NCI-H526 (cell line): ENCODE results near the gene LRP11.
A peak's percentile ranks its signal among the peaks of the same experiment; 100 is the strongest.
"Not testable (repeated sequence)": the region's sequence is repeated elsewhere in the genome, so short reads cannot be mapped to it uniquely, and the experiment has no call there.

Experiments used
- DNase-seq, 2 experiments: peaks; one replicate each; lab custom pipeline; 2025; lab: John Stamatoyannopoulos, UW

Gene LRP11, protein sequence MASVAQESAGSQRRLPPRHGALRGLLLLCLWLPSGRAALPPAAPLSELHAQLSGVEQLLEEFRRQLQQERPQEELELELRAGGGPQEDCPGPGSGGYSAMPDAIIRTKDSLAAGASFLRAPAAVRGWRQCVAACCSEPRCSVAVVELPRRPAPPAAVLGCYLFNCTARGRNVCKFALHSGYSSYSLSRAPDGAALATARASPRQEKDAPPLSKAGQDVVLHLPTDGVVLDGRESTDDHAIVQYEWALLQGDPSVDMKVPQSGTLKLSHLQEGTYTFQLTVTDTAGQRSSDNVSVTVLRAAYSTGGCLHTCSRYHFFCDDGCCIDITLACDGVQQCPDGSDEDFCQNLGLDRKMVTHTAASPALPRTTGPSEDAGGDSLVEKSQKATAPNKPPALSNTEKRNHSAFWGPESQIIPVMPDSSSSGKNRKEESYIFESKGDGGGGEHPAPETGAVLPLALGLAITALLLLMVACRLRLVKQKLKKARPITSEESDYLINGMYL

DNA sequence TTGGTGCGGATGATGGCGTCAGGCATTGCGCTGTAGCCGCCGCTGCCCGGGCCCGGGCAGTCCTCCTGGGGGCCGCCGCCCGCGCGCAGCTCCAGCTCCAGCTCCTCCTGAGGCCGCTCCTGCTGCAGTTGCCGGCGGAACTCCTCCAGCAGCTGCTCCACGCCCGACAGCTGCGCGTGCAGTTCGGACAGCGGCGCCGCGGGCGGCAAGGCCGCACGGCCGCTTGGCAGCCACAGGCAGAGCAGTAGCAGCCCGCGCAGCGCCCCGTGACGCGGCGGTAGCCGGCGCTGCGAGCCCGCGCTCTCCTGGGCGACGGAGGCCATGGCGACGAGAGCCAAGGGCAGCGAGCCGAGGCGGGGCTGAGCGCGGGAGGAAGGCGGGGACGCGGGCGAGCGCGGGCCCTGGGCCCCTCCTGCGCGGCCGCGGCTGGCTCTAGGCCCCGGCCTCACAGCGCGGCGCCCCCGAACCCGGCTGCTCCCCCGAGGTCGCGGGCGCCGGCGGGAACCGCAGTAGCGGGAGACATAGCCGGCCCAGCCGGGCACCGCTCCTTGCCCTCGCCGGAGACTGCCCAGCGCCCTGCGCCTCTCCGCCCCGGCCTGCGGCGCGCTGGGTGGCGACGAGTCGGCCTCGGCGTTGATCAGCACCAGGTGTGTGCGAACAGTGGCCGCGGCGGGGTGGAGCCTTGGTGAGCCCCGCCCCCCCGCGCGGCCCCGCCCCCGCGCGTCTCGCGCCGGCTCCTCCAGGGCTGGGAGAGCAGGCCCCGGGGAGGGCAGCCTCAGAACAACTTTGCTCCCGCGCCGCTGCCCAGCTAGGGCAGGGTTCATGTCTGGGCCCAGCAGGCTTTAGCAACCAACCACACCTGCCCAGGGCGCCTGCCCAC is at the start of gene LRP11:
TSS of gene LRP11 (minus strand) at position 662 of the 880 bp plus-strand sequence. CDS start at position 323, 339 bp downstream.
- DNase-seq: peak; percentile 51 to 91

DNA sequence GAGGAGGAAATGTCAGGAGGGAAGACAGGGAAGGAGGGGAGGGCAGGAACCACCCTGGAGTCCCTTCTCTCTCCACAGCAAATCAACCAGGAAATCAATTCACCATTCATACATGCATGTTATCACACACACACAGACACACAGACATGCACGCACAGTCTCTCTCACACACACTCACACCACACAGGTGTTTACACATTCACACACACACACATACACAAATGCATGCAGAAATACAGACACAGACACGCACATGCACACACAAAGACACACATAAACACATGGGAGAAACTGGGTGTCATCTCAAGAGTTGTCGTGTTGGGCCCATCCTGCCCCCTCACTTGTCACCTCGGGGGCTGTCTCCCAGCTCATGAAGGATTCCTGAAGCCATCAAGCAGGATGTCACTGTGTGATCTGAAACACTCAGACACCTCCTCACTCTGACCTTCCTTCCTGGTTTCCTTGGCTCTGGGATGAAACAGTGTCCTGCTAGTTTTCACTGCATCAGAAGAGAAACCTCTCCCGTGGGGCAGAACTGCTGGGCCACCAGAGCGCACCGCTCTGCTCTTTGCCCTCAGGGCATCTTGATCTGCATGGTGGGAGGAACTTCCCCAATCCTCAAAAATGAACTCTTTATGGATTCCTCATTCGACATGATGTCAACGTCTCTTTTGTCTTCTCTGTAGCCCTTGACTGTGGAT is 49.5 kb upstream of the LRP11 start:
- DNase-seq: no peak

DNA sequence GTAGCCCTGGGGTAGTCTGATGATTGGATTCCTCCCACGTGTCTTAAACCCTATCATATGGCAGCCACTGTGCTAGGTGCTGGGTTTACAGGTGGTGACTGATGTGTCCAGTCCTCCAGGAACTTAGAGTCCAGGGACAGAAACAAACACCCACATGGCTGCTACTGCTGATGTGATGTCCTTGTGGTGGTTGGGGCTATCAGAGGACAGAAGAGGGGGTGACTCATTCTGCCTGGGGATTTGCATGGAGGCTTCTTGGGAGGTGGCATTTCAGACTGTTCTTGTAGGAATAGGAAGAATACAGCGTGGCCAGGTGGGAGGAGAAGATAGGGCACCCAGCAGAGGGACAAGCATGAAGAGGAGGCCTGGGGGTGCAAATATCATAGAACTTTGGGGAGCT is 48.9 kb upstream of the LRP11 start:
- DNase-seq: no peak

DNA sequence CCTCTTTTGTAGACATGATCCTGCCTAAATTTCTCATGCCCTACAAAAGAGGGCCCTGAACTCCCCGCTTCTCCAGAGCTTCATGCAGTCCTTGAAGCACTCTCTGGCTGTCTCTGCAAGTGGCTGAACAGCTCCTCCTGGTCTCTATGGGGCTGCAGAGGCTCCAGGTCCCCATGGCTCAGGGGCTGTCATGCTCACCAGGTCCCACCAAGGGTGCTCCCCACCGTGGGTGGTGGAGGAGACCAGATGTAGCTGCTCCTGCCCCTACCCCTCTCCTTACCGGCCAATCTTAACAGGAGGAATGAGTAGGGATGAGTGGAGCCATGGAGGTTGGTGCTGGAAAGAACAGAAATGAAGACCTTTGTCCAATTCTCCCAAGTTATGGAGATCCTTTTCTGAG is 48.5 kb upstream of the LRP11 start:
- not testable (repeated sequence) for DNase-seq

DNA sequence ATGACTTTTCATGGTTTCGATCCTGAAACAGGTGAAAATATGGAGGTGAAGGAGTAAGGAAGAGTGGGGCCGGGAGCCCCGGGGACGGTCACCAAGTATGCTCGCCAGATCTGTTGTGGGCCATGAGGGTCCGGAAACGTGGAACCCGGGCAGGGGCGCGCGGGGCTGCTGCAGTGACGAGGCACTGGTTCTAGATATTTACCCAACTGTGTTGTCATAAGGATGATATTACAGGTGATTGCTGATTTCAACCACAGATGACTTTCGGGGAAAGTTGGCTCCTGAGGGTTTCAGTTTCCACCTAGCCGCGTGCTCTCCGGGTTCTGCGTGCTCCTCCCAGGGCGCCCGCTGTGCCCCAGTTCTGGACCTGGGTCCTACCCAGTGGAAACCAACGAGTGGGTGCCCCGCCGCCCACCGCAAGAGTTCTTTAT is 46.6 kb upstream of the LRP11 start:
- DNase-seq: no peak

DNA sequence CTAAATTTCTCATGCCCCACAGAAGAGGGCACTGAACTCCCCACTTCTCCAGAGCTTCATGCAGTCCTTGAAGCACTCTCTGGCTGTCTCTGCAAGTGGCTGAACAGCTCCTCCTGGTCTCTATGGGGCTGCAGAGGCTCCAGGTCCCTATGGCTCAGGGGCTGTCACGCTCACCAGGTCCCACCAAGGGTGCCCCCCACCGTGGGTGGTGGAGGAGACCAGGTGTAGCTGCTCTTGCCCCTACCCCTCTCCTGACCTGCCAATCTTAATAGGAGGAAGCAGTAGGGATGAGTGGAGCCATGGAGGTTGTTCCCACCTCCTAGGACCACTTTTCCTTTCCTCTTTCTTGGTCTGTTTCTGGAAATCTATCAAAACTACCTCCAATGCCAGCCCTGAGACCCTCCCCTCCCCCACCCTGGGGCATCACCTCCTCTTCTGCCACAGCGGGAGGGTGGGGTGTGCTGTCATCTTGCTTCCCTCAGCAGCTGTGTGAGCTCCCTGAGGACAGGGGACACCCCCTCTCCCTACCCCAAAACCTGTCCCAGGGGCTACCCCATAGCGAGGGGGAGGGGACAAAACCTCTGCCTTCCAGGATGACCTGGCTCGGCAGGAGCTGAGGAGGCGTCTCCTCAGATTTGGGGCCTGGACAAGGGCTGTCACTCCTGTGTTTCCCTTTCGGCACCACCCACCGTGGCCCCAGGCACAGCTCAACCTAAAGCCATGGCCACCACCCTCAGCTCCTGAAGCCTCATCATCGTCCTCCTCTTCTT is 45.7 kb upstream of the LRP11 start:
- no peak for DNase-seq

DNA sequence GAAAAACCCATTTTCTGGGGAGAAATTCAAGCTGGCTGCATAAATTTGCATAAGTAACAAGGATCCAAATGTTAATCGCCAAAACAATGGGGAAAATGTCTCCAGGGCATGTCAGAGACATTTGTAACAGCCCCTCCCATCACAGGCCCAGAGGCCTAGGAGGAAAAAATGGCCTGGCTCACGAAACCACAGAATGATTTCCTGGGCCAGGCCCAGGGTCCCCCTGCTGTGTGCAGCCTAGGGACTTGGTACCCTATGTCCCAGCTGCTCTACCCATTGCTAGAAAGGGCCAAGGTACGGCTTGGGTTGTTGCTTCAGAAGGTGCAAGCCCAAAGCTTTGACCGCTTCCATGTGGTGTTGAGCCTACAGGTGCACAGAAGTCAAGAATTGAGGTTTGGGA is 44.3 kb upstream of the LRP11 start:
- not testable (repeated sequence) for DNase-seq

DNA sequence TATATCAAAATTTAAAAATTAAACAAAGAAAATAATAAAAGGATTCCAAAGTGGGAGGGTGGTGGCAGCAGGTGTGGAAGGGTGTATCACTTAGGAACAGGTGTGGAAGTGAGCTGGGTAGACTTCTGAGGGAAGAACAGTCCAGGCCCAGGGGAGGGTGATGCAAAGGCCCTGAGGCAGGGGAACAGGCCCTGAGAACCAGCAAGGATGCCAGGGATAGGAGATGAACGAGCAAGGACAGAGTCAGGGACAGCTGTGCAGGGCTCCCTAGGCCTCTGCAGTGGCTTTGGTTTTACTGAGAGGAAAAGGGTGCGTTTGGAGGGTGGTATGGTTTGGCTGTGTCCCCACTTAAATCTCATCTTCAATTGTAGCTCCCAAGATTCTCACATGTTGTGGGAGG is 43.2 kb upstream of the LRP11 start:
- DNase-seq: no peak

DNA sequence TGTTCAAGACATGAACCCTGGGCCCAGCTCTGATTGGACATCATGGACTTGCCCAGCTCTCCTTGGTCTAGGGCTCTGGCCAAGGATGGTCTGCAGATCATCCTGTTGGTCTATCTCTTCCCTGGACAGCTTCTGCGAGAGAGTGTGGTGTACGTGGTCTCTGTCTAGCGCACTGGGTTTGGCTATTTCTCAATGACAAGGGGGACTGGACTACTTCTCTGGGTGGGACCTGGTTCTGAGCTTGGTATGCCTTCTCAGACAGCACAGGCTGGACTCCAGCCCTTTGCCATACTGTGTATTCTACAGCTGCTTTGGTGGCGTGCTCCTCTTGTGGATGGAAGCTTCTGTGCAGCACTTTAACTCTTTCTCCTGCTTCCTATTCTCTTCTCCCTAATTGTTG is 42.2 kb upstream of the LRP11 start:
- DNase-seq: no peak

DNA sequence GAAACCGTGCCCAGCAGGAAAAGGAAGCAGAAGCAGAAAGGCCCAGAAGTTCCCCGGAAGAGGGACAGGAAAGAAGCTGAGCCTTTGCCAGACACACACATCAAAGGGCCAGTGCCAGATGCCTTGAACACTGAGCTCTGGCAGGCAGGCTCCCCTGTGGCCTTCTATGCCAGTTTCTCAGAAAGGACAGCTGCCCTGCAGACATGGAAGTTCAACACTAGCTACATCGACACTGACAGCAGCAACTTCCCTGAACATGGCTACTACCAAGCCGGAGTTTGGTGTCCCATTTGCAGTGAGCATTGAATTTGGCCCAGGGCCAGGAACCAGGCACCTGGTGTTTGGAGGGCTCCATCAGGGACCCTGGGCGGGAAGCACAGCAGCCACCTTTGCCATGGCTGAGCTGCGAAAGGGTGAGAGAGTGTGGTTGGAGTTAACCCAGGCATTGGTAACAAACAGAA is 41.8 kb upstream of the LRP11 start:
- no peak for DNase-seq

DNA sequence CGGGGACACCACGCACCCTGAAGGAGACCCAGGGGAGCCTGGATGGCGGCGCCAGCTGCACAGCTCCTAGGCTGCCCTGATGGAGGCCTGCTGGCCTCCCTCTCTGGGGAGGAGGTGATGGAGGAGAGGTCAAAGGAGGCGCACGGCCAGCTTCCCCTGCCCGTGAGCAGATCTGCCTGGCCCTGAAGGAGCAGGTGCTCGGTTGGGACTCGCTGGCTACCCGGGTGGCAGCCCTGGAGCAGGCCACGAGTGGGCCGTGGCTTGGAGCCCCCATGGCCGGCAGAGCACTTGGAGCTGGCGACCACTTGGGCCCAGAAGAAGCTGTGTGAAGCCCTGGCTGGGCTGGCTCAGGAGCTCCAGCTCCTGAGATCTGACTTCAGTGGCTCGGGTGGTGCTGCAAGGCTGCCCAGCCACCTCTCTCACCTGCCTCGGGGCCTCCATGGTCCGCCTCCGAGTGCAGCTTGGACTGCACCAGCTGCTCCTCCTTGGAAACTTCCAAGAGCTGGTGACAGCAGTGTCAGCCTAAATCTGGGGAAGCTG is 41.3 kb upstream of the LRP11 start:
- no peak for DNase-seq

DNA sequence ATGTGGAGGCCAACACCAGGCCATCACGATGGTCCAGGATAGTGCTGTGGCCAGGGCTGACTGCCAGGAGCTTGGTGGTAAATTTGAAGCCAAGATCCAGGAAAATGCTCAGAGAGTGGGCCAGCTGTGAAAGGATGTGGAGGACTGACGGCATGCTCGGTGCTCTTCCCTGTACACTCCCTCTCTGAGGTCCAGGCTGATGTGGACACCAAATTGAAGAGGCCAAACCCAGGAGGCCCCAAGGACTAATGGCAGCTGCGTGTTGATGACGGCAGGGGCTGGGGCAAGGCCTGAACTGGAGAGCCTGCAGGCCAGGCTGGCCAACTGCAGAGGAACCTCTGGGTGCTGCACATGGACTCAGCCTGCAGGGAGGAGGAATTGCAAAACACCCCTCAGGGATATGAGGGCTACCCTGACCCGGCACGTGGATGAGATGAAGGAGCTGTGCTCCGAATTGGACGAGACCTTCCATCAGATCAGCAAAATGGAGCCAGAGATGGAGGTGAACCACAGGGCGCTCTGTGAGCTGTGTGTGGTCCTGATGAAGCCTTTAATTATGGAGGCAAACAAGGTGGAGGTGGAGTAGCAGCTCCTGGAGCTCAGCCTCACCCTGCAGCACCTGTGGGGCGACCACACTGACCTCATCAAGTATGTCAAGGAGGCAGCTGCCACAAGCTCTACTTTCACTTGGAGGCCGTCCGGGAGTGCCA is 40.7 kb upstream of the LRP11 start:
- no peak for DNase-seq

DNA sequence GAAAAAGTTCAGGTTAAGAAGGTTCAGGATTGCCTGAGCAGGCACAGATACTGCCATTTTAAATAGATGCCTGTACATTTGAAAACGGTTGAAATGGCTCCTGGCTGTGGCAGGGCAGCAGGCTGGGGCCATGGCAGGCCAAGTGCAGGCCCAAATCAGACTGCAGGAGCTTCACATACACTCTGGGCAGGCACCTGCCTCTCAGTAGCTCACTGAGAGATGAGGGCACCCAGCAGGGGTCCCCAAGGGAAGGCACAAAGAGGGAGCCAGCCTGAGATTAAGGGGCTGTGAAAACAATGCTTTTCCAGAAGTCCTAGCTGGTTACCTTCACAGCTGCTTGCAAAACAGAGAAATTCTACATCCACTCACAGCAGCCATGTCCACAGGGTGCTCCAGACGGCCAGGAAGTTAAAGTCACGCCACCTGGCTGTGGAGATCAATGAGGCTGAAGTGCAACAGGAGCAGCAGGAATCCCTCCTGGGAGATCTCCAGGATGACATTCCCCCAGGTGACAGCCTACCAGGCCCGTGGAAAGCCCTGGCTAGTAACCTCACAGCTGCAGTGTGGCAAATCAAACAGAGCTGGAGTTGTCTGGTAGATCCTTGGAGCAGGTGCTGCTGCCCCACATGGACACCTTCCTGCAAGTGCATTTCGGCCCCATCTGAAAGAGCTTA is 39.9 kb upstream of the LRP11 start:
- peak in 1 of 2 experiments; percentile 14 for DNase-seq

DNA sequence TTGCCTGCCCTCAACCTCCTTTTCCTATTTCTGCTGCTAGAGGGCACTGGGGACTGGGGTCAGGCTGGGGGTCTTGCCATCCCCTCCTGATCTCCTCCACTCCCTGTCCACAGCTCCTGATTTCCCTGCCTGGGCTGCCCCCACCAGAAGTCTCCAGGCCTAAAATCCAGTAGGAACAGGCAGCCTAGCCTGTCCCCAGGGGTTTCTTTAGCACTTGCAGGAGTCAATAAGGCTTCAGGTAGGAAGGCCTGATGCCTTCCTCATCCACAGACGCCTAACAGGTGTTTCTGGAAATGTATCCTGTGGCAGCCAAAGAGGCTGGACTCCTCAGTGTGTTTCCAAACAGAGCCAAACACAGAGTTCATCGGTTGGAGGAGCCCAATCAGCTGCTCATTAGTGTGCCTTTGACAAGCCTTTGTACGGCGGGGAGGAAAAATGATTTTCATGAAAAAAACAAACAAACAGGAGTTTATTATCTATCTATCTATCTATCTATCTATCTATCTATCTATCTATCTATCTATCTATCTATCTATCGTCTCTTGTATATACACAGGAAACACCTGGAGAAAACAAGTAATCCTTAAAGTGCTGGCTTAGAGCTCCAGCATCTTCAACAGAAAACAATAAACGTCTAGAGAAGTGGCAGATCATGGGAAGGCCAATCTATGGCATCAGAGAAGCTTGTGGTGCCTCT is 37.4 kb upstream of the LRP11 start:
- no peak for DNase-seq

DNA sequence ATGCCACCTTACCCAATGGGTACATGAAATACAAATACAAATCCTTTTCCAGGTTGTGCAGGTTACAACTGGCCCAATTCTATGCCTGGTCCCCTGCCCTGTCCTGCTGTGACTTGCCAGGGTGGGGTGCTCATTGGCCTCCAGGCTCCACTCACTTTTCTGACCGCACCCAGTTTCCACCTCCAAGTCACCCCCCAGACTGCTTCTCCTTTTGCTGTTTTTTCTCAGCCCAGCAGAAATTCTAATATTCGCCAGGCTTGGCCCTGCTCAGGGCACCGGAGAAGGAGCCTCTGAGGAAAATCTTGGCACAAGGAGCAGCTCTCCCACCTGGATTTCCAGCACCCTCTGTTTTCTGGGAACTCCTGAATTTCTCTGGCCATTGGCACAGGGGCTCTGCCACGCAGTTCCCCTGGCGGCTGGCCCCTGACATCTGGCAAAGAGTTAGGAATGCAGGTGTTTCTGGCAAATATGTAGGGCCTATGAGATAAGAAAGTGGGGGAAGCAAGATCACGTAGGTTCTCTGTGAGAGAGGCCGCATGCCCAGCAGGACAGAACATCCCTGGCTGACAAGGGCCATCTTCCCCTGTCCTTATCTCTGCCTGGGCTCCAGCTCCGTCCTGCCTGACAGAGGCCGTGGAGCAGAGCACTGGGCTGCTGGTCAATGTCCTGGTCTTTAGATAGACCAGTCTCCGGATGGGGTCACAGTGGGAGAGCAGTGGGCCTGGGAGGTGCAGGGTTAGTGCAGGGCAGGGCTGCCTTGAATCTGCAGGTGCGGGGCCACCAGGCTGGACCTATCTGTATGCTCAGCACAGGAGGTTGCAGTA is 36.7 kb upstream of the LRP11 start:
- no peak for DNase-seq

DNA sequence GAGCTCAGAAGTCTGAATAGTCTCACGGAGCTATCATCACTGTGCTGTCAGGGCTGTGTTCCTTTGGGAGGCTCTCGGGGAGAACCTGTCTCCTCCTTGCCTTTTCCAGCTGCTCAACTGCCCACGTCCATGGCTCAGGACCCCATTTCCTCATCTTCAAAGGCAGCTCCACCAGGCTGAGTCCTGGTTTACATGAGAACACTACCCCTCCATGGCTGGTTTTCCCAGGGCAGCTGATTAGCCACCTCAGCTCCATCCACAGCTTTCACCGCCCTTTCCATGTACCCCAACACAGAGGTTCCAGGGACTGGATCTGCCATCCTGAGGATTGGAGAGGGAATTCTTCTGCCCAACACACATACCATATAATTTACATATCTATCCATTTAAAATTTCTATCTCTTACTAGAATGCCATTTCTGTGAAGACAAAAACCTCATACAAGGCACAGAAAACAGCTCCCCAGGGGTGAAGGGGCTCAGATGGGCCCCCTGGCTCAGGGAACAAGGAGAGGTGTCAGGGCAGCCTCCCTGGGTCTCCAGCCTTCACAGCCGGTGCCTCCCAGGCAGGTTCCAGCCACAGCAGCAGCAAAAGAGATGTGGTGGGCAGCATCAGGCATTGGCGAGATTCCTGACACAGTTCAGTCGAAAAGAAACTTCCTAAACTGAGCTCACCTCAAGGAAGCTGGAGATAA is 35.9 kb upstream of the LRP11 start:
- DNase-seq: no peak

DNA sequence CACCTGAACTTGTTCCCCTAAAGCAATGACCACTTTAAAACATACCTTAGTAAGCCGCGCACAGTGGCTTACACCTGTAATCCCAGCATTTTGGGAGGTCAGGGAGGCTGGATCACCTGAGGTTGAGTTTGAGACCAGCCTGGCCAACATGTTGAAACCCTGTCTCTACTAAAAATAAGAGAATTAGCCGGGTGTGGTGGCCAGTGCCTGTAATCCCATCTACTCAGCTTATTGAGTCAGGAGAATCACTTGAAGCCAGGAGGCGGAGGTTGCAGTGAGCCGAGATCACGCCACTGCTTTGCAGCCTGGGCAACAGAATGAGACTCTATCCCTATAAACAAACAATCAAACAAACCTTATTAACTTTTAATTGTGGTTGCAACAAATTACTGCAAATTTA is 35.3 kb upstream of the LRP11 start:
- no peak for DNase-seq

DNA sequence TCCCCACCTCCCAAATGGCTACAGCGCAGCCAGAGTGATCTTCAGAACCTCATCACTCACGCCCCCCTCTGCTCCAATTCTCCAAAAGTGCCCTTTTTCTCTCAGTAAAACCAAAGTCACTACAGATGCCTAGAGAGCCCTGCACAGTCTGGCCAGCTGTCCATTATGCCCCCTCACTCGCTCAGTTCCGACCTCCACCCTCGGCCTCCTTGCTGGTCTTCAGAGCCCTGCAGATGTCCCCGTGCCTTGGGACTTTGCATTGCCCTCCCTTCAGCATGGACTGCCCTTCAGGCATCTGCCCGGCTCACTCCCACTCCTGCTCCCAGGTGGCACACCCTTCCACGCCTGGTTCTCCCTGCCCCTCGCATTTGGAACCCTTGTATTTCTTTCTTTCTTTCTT is 34.8 kb upstream of the LRP11 start:
- no peak for DNase-seq
